HEK293T (cell line): ENCODE data around the gene SAP30.

Source experiments
- ELF4 ChIP-seq: fragments of 450-650 bp; IDR thresholded peaks from 2 replicates; pipeline ENCODE4 v1.6.1; 2017; ENCODE audit warnings: antibody characterized with exemption
- FOXM1 ChIP-seq: fragments of 450-650 bp; IDR thresholded peaks from 2 replicates; pipeline ENCODE4 v1.6.1; 2017; ENCODE audit warnings: mild to moderate bottlenecking, borderline replicate concordance
- SUZ12 ChIP-seq: fragments of 450-650 bp; IDR thresholded peaks from 2 replicates; pipeline ENCODE4 v1.6.1; 2016; ENCODE audit warnings: mild to moderate bottlenecking

GRCh38 chr4:173367946-173368345 is 2.8 kb upstream of the SAP30 start:
- TF ChIP-seq SUZ12 (no peak), ELF4 (no peak), FOXM1 (no peak)
